ENCODE measurements around the gene TCF19.

GRCh38 chr6:31121131-31121790 is 37.1 kb upstream of the TCF19 start:
- TF ChIP-seq, protein P1, sequence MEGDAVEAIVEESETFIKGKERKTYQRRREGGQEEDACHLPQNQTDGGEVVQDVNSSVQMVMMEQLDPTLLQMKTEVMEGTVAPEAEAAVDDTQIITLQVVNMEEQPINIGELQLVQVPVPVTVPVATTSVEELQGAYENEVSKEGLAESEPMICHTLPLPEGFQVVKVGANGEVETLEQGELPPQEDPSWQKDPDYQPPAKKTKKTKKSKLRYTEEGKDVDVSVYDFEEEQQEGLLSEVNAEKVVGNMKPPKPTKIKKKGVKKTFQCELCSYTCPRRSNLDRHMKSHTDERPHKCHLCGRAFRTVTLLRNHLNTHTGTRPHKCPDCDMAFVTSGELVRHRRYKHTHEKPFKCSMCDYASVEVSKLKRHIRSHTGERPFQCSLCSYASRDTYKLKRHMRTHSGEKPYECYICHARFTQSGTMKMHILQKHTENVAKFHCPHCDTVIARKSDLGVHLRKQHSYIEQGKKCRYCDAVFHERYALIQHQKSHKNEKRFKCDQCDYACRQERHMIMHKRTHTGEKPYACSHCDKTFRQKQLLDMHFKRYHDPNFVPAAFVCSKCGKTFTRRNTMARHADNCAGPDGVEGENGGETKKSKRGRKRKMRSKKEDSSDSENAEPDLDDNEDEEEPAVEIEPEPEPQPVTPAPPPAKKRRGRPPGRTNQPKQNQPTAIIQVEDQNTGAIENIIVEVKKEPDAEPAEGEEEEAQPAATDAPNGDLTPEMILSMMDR (IDR thresholded peaks at IDR 0.05) = no peak
- no peak for TF ChIP-seq POLR2A (IDR thresholded peaks at IDR 0.05)

All from vagina (tissue), 2 donors.